Activated T-cell treated with anti-CD3 and anti-CD28 coated beads, Interleukin-2, amount 50 U/mL, for 24 hours (primary cell): ENCODE data around the gene MAPKBP1.

Source experiments
- DNase-seq: peaks from one replicate; pipeline ENCODE4 v3.0.0-alpha.2; 2020
- H3K27ac Mint-ChIP-seq: 2 replicates; pipeline ENCODE4 v1.8.0; 2020; ENCODE audit warnings: mild to moderate bottlenecking, mixed read lengths
- H3K27me3 Mint-ChIP-seq: 2 replicates; pipeline ENCODE4 v1.8.0; 2020; ENCODE audit warnings: mixed read lengths
- H3K36me3 Mint-ChIP-seq: 2 replicates; pipeline ENCODE4 v1.8.0; 2020; ENCODE audit warnings: low read depth, mixed read lengths
- H3K4me1 Mint-ChIP-seq: 2 replicates; pipeline ENCODE4 v1.8.0; 2020; ENCODE audit warnings: low read depth, mixed read lengths
- H3K4me3 Mint-ChIP-seq: 2 replicates; pipeline ENCODE4 v1.8.0; 2020; ENCODE audit warnings: mild to moderate bottlenecking, moderate library complexity, mixed read lengths
- H3K9me3 Mint-ChIP-seq: 2 replicates; pipeline ENCODE4 v1.8.0; 2020; ENCODE audit warnings: mixed read lengths

Gene MAPKBP1

GRCh38 chr15:41866263-41866703 is 92.0 kb downstream of the MAPKBP1 start:
- H3K36me3 Mint-ChIP-seq, result no peaks in the 10 kb centered on the region
- peaks cover 19% of the 10 kb centered on the region for H3K4me1 Mint-ChIP-seq
- no peaks in the 10 kb centered on the region for H3K27me3 Mint-ChIP-seq
- H3K27ac Mint-ChIP-seq, result no peak overlapping the region
- no peaks in the 10 kb centered on the region for H3K9me3 Mint-ChIP-seq
- DNase-seq, result no peak
- no peak overlapping the region for H3K4me3 Mint-ChIP-seq

DNA sequence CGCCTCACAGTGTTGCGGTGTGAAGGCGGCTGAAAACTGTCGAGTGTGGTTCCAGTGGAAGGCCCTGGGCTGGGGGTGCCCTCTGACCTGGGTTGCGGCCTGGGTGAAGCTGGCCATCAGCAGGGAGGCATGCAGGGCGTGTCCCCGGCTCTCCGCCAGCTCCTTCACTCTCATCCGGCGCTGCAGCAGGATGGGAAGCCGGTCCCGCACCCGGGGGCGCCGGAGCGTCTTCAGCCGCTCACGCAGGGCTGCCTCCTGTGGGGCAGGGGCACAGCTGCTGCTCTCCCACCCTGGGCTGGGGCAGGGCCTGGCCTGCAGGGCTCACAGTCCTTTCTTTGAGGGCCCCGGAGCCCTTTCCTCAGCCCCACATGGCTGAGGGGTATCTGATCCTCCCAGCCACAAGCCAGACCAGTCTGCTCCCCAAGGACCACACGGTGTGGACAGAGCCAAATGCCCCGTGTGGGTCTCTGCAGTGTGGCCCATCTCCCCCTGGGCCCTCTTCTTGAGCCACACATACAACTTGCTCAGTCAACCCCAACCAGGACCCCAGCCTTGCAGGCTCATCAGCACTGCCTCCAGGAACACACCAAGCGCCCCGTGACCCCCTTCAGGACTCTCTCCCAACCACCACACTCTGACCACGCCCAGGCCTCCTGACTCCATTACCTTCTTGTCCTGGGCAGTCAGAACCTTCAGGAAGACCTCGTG is 92.7 kb downstream of the MAPKBP1 start:
- Mint-ChIP-seq H3K36me3 (no peaks in the 10 kb centered on the region), H3K4me1 (peaks cover 23% of the 10 kb centered on the region), H3K27me3 (no peaks in the 10 kb centered on the region), H3K27ac (no peak overlapping the region), H3K4me3 (no peak overlapping the region), H3K9me3 (no peaks in the 10 kb centered on the region)
- DNase-seq, result no peak

- Mint-ChIP-seq H3K4me1 (peaks cover 25% of the 10 kb centered on the region), H3K27ac (no peak overlapping the region), H3K36me3 (no peaks in the 10 kb centered on the region), H3K27me3 (no peaks in the 10 kb centered on the region), H3K9me3 (no peaks in the 10 kb centered on the region), H3K4me3 (no peak overlapping the region)
- no peak for DNase-seq
These were observed 94.0 kb downstream of the MAPKBP1 start for GRCh38 chr15:41868321-41868720.

DNA sequence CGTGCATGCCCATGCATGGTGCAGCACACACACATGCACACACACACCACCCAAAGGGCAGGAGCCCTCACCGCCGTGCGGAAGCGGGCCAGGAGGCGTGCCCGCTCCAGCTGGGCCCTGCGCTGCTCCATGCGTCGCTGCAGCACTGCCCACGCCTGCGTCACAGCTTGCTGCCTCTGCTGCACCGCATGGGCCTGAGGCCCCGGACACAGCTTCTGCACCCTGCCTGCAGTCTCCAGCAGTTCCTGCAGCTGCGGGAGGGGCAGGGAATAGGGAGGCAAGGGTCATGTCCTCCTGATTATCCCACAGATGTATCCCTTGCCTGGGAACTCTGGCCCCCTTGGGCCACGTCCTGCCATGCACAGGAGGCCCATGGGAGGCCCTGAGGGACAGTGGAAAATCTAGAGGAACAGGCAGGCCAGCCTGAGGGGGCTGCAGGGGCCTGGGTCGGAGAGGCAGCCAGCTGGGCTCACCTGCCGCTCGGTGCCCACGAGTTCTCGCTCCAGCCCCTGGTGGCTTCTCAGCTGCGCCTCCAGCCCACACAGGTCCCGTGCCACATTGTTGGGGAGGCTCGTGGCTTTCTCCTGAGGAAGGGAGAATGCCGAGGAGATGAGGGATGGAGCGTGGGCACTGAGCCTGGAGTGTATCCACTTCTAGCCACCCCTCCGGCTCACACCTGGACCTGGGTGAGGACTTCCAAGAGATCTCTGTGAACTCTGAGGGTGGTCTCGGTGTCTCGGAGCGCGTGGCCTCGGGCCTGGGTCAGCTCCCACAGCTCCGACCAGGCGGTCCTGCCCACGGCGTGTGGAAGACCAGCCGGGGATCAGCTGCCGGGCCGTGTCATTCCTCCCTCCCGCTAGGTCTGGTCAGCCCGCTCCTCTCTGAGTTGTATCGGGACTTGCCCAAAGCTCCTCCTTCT is 95.7 kb downstream of the MAPKBP1 start:
- Mint-ChIP-seq H3K4me3 (no peak overlapping the region), H3K27me3 (no peaks in the 10 kb centered on the region), H3K27ac (peak overlapping the region; percentile 74), H3K36me3 (no peaks in the 10 kb centered on the region), H3K4me1 (peaks cover 25% of the 10 kb centered on the region), H3K9me3 (no peaks in the 10 kb centered on the region)
- DNase-seq, result no peak

DNA sequence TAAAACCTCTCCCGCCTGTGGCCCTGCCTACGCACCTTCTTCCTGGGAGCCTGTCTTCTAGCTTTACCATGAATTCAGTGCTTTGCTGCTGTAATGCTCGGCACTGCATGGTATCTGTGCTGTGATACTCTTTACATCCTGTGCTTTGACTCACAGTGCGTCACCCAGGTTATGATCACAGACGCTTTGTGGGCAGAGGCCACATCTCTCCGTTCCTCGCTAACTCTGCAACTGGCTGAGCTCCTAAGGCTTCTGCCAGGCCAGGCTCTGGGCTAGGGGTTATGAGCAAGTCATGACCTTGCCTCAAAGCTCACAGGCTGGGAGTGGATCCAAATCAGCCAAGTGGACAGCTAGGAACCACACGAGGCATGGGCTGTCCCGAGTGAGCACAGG is 96.4 kb downstream of the MAPKBP1 start:
- no peaks in the 10 kb centered on the region for H3K36me3 Mint-ChIP-seq
- H3K4me3 Mint-ChIP-seq, result no peak overlapping the region
- peaks cover 25% of the 10 kb centered on the region for H3K4me1 Mint-ChIP-seq
- peak; percentile 71 for DNase-seq
- H3K9me3 Mint-ChIP-seq, result no peaks in the 10 kb centered on the region
- H3K27me3 Mint-ChIP-seq, result no peaks in the 10 kb centered on the region
- peak overlapping the region; percentile 74 for H3K27ac Mint-ChIP-seq

GRCh38 chr15:41871175-41871905 is 97.1 kb downstream of the MAPKBP1 start:
- Mint-ChIP-seq H3K4me3 (no peak overlapping the region), H3K36me3 (no peaks in the 10 kb centered on the region), H3K27me3 (no peaks in the 10 kb centered on the region), H3K9me3 (no peaks in the 10 kb centered on the region), H3K4me1 (peaks cover 25% of the 10 kb centered on the region), H3K27ac (peak overlapping the region; percentile 74)
- no peak for DNase-seq

GRCh38 chr15:41872166-41872747 is 98.0 kb downstream of the MAPKBP1 start:
- H3K27ac Mint-ChIP-seq, result no peak overlapping the region
- no peak for DNase-seq

GRCh38 chr15:41873711-41874110 is 99.4 kb downstream of the MAPKBP1 start:
- Mint-ChIP-seq H3K9me3 (no peaks in the 10 kb centered on the region), H3K27me3 (no peaks in the 10 kb centered on the region), H3K4me3 (no peak overlapping the region), H3K36me3 (no peaks in the 10 kb centered on the region), H3K27ac (no peak overlapping the region), H3K4me1 (peaks cover 25% of the 10 kb centered on the region)
- DNase-seq, result no peak

More at GRCh38 chr15:41872166-41872747, 98.0 kb downstream of the MAPKBP1 start:
- H3K4me1 Mint-ChIP-seq, result peaks cover 25% of the 10 kb centered on the region
- no peaks in the 10 kb centered on the region for H3K27me3 Mint-ChIP-seq
- H3K9me3 Mint-ChIP-seq, result no peaks in the 10 kb centered on the region
- no peaks in the 10 kb centered on the region for H3K36me3 Mint-ChIP-seq
- no peak overlapping the region for H3K4me3 Mint-ChIP-seq

DNA sequence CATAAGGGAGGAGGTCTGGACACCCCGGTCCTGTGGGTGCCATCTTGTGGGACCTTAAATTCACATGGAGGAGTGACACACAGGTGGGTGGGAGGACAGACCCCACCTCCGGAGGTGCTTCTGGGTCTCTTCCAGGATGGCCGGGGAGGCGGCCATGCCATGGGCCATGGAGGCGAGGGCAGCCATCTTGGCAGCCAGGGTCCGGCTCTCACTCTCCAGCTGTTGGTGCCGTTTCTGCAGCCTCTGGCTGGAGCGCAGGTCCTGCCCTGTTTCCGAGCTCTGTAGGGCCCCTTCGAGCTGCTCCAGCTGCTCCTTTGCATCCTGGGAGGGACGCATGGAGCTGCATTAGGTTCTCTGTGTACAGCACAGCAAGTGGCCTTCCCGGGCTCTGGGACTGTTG is 100.5 kb downstream of the MAPKBP1 start:
- Mint-ChIP-seq H3K27ac (no peak overlapping the region), H3K27me3 (no peaks in the 10 kb centered on the region), H3K4me3 (no peak overlapping the region), H3K36me3 (no peaks in the 10 kb centered on the region), H3K9me3 (no peaks in the 10 kb centered on the region), H3K4me1 (peaks cover 22% of the 10 kb centered on the region)
- no peak for DNase-seq

- Mint-ChIP-seq H3K27ac (no peak overlapping the region), H3K4me3 (no peak overlapping the region), H3K4me1 (peaks cover 13% of the 10 kb centered on the region), H3K9me3 (no peaks in the 10 kb centered on the region), H3K27me3 (peaks cover 4% of the 10 kb centered on the region), H3K36me3 (no peaks in the 10 kb centered on the region)
- DNase-seq, result no peak
These were observed 101.7 kb downstream of the MAPKBP1 start for GRCh38 chr15:41876007-41876406.

DNA sequence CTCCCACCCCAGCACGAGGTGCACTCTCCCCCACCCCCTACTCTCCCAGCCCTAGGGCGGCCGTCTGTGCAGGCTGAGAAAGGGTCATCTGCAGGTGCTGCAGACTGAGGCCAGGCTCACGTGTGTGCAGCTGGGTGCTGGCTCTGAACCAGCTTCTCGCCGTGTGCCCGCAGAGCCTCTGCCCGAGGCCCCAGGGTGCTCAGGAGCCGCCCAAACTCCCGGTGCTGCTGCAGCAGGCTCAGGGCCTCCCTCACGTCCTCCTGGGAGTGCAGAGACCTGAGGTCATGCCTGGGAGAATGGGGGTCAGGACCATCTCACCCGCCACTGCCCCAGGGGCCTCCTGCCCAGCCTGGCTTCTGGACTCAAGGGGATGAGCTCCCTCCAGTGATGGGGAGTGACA is 102.4 kb downstream of the MAPKBP1 start:
- H3K9me3 Mint-ChIP-seq, result no peaks in the 10 kb centered on the region
- H3K27me3 Mint-ChIP-seq, result peaks cover 11% of the 10 kb centered on the region
- no peak overlapping the region for H3K4me3 Mint-ChIP-seq
- DNase-seq, result no peak
- peaks cover 14% of the 10 kb centered on the region for H3K4me1 Mint-ChIP-seq
- H3K36me3 Mint-ChIP-seq, result no peaks in the 10 kb centered on the region
- H3K27ac Mint-ChIP-seq, result no peak overlapping the region
